ENCODE data around the gene TM4SF4.

GRCh38 chr3:149443545-149443912, 31.0 kb upstream of the TM4SF4 start:
- TF ChIP-seq EZH2 (IDR thresholded peaks at IDR 0.05) = no peak
- TF ChIP-seq POLR2AphosphoS5 (IDR thresholded peaks at IDR 0.05; ENCODE audit: borderline replicate concordance, low read depth, low read length) = no peak

All from SK-N-MC (cell line).